Osteocyte (in vitro differentiated cells): Measurements from ENCODE around the gene ARAP2. TPM values are rescaled to one million over a fixed set of nuclear protein-coding genes. Genes with fewer than 3 reads are reported as not detected.
"Not testable (repeated sequence)": the region's sequence is repeated elsewhere in the genome, so short reads cannot be mapped to it uniquely, and the experiment has no call there.

Experiments used
- DNase-seq: peaks from one replicate; pipeline ENCODE4 v3.0.0; 2021; ENCODE audit warnings: mixed read lengths; ENCODE audit not compliant: unreplicated experiment; ENCODE audit errors: extremely low spot score
- H3K27ac Mint-ChIP-seq: one replicate; pipeline ENCODE4 v1.8.0; 2021; ENCODE audit warnings: mild to moderate bottlenecking, mixed read lengths; ENCODE audit not compliant: unreplicated experiment
- H3K27me3 Mint-ChIP-seq: one replicate; pipeline ENCODE4 v1.8.0; 2021; ENCODE audit warnings: mixed read lengths; ENCODE audit not compliant: unreplicated experiment
- H3K36me3 Mint-ChIP-seq: one replicate; pipeline ENCODE4 v1.8.0; 2021; ENCODE audit warnings: mixed read lengths; ENCODE audit not compliant: unreplicated experiment
- H3K4me1 Mint-ChIP-seq: one replicate; pipeline ENCODE4 v1.8.0; 2021; ENCODE audit warnings: mixed read lengths; ENCODE audit not compliant: unreplicated experiment
- H3K4me3 Mint-ChIP-seq: one replicate; pipeline ENCODE4 v1.8.0; 2021; ENCODE audit warnings: mild to moderate bottlenecking, moderate library complexity, mixed read lengths; ENCODE audit not compliant: unreplicated experiment
- H3K9me3 Mint-ChIP-seq: one replicate; pipeline ENCODE4 v1.8.0; 2021; ENCODE audit warnings: mixed read lengths; ENCODE audit not compliant: unreplicated experiment
- total RNA-seq: library from RNA; stranded (reverse); gene quantifications from 2 replicates; pipeline ENCODE4 v1.2.1, GENCODE V29; 2021
- TF ChIP-seq, protein P1 (sequence below): fragments of 200-600 bp; sonication (generic); IDR thresholded peaks from 2 replicates; pipeline ENCODE4 v1.5.0; 2021; ENCODE audit warnings: antibody characterized with exemption, mild to moderate bottlenecking, moderate library complexity

The ARAP2 gene
- total RNA-seq, 1 donor from 2014 or later: 1.0 TPM

DNA sequence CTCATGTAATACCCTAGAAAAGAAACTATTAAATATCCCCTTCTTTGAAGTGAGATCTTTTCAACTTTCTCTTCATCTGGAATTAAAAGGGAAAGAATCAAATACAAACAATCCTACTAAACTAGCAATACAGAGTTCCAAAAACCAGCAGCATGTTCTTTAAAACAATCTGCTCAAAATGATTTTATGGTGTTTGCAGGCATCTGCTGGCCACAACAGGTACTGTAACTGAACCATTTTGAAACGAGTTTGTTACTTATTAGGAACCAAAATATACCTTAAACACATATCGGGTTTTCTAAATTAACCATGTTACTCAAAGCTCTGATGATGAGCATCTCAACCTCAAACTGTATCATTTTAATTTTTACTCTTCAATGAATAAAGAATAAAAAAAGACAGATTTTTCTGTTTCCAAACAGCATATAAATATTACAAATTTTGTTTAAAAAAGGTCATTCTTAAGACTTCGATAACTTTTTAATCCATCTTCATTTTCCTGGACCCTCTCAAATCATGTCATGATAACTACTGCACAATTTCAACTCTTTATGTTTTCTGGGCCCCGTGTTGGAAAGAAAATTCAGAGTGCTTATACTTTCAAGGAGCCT lies 56.5 kb downstream of the ARAP2 start:
- Mint-ChIP-seq H3K36me3 (no peaks in the 10 kb centered on the region), H3K27me3 (no peaks in the 10 kb centered on the region), H3K4me1 (peaks cover 9% of the 10 kb centered on the region), H3K9me3 (no peaks in the 10 kb centered on the region), H3K4me3 (no peak overlapping the region), H3K27ac (no peak overlapping the region)
- no peak for DNase-seq
- TF ChIP-seq, protein P1, sequence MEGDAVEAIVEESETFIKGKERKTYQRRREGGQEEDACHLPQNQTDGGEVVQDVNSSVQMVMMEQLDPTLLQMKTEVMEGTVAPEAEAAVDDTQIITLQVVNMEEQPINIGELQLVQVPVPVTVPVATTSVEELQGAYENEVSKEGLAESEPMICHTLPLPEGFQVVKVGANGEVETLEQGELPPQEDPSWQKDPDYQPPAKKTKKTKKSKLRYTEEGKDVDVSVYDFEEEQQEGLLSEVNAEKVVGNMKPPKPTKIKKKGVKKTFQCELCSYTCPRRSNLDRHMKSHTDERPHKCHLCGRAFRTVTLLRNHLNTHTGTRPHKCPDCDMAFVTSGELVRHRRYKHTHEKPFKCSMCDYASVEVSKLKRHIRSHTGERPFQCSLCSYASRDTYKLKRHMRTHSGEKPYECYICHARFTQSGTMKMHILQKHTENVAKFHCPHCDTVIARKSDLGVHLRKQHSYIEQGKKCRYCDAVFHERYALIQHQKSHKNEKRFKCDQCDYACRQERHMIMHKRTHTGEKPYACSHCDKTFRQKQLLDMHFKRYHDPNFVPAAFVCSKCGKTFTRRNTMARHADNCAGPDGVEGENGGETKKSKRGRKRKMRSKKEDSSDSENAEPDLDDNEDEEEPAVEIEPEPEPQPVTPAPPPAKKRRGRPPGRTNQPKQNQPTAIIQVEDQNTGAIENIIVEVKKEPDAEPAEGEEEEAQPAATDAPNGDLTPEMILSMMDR: peak; percentile 79

DNA sequence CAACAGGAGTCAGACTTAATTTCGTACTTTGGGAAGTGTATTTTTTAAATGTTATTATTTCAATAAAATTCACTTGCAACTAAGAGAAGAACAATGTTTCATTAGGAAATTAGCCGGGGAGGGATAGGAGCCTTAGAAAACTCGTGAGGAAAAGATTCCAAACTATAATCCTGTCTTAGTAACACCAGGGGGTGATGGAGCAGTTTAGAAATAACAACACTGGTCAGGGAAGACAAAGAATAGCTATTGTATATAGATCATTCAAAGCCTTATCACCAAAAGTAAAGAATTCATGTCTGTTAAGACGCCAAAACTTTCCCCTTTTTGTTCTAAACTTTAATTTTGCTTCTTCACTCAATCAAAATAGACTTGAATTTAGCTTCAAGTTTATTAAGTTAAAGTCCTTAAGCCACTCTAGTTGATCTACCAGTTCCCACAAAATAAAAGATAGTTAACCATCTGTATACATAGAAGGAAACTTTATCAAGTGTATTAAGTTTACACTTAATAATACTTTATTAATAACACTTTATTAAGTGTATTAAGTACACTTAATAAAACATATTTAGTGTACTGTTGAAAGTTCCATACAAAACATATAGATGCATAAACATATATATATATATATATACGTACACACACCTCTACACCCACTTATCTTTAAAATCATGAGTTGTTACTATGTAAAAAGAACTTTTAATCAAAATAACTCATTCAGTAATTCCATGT lies 60.5 kb downstream of the ARAP2 start:
- Mint-ChIP-seq H3K27ac (no peak overlapping the region), H3K36me3 (no peaks in the 10 kb centered on the region), H3K4me1 (peaks cover 1% of the 10 kb centered on the region), H3K9me3 (no peaks in the 10 kb centered on the region), H3K4me3 (no peak overlapping the region), H3K27me3 (no peaks in the 10 kb centered on the region)
- DNase-seq: no peak
- TF ChIP-seq, protein P1: no peak

DNA sequence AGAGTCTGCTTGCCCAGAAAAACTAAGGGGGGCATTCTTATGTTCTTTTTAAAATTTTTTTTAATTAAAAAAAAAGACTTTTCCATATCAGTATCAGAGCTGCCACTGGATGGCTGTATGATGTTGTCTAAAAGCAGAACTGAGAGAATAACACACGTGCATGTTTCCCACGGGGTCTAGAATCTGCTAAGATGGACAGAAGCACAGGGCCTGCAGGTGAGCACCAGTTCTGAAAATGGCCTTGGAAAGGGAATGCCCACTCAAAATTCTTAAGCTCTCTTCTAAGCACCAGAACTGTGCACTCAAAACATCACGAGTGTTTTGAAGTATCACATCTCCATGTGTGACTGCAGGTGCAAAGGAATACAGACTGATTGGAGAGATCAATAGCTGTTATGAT lies 61.1 kb downstream of the ARAP2 start:
- H3K36me3 Mint-ChIP-seq: no peaks in the 10 kb centered on the region
- H3K27ac Mint-ChIP-seq: no peak overlapping the region
- no peaks in the 10 kb centered on the region for H3K9me3 Mint-ChIP-seq
- H3K4me3 Mint-ChIP-seq: no peak overlapping the region
- H3K4me1 Mint-ChIP-seq: peaks cover 6% of the 10 kb centered on the region
- no peaks in the 10 kb centered on the region for H3K27me3 Mint-ChIP-seq
- no peak for DNase-seq
- TF ChIP-seq, protein P1: no peak

GRCh38 chr4:36182315-36182714 lies 62.0 kb downstream of the ARAP2 start:
- not testable (repeated sequence) for H3K4me1 Mint-ChIP-seq, H3K27me3 Mint-ChIP-seq, H3K4me3 Mint-ChIP-seq, H3K9me3 Mint-ChIP-seq, H3K36me3 Mint-ChIP-seq, DNase-seq, H3K27ac Mint-ChIP-seq

DNA sequence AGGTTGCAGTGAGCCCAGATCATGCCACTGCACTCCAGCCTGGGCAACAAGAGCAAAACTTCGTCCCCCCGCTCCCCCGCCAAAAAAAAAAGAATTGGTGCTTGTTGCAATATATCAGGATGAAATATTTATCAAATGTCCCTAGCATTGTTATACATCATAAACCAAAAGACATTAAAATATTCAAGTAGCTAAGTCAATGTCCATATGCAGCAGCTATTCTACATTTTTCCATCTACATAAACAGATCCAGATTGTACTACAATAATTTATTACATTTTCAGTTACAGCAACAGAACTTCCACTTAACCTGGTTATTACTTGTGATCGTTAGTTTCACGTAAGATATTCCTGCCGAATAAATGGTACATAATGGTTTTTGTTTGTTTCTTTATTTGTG lies 64.1 kb downstream of the ARAP2 start:
- Mint-ChIP-seq H3K4me3 (no peak overlapping the region), H3K9me3 (no peaks in the 10 kb centered on the region), H3K36me3 (no peaks in the 10 kb centered on the region), H3K27me3 (no peaks in the 10 kb centered on the region), H3K4me1 (peaks cover 6% of the 10 kb centered on the region), H3K27ac (no peak overlapping the region)
- TF ChIP-seq, protein P1: no peak
- no peak for DNase-seq
